MM.1S (cell line): ENCODE data around the gene EHBP1.

Experiments used
- DNase-seq: peaks from one replicate; pipeline ENCODE4 v3.0.0-alpha.2; 2015
- H2AFZ ChIP-seq: fragments of 300-600 bp; sonication (generic); 2 replicates; pipeline ENCODE4 v1.6.0; 2016; ENCODE audit warnings: antibody characterized with exemption, low read length
- H3F3A ChIP-seq: fragments of 300-600 bp; sonication (generic); 2 replicates; pipeline ENCODE4 v1.6.1; 2016; ENCODE audit warnings: mild to moderate bottlenecking, antibody characterized with exemption, low read length, moderate library complexity, mixed read lengths; ENCODE audit not compliant: insufficient read depth
- H3K27ac ChIP-seq: fragments of 300-600 bp; sonication (generic); 2 replicates; pipeline ENCODE4 v1.5.1; 2016; ENCODE audit warnings: mild to moderate bottlenecking, low read length
- H3K27me3 ChIP-seq: fragments of 300-600 bp; sonication (generic); replicated peaks from 2 replicates; pipeline ENCODE4 v1.6.0; 2016; ENCODE audit warnings: low read length; ENCODE audit not compliant: insufficient read depth
- H3K36me3 ChIP-seq: fragments of 300-600 bp; sonication (generic); replicated peaks from 2 replicates; pipeline ENCODE4 v1.6.1; 2016; ENCODE audit warnings: mild to moderate bottlenecking, low read length, mixed read lengths; ENCODE audit not compliant: insufficient read depth
- H3K4me1 ChIP-seq: fragments of 300-600 bp; sonication (generic); 2 replicates; pipeline ENCODE4 v1.6.1; 2016; ENCODE audit warnings: low read length, mixed read lengths
- H3K4me2 ChIP-seq: fragments of 300-600 bp; sonication (generic); 2 replicates; pipeline ENCODE4 v1.6.0; 2016; ENCODE audit warnings: low read depth, low read length
- H3K4me3 ChIP-seq: fragments of 300-600 bp; sonication (generic); 2 replicates; pipeline ENCODE4 v1.5.1; 2016; ENCODE audit warnings: low read length, mixed read lengths
- H3K79me2 ChIP-seq: fragments of 300-600 bp; sonication (generic); 2 replicates; pipeline ENCODE4 v1.6.1; 2016; ENCODE audit warnings: mixed run types, low read length, mixed read lengths
- H3K9ac ChIP-seq: fragments of 300-600 bp; sonication (generic); 2 replicates; pipeline ENCODE4 v1.6.1; 2016; ENCODE audit warnings: low read length, mixed read lengths
- H3K9me2 ChIP-seq: fragments of 300-600 bp; sonication (generic); replicated peaks from 2 replicates; pipeline ENCODE4 v1.6.1; 2016; ENCODE audit warnings: mild to moderate bottlenecking, low read length, mixed read lengths; ENCODE audit not compliant: insufficient read depth
- H3K9me3 ChIP-seq: fragments of 300-600 bp; sonication (generic); replicated peaks from 2 replicates; pipeline ENCODE4 v1.6.1; 2016; ENCODE audit warnings: mild to moderate bottlenecking, low read length, mixed read lengths; ENCODE audit not compliant: insufficient read depth
- H4K20me1 ChIP-seq: fragments of 300-600 bp; sonication (generic); 2 replicates; pipeline ENCODE4 v1.6.1; 2016; ENCODE audit warnings: mild to moderate bottlenecking, low read length, moderate library complexity, mixed read lengths; ENCODE audit not compliant: insufficient read depth
- CTCF ChIP-seq: fragments of 300-600 bp; sonication (generic); IDR thresholded peaks from 2 replicates; pipeline ENCODE4 v1.5.1; 2016; ENCODE audit warnings: antibody characterized with exemption, low read length, mixed read lengths
- EZH2 ChIP-seq: fragments of 300-600 bp; sonication (generic); optimal IDR thresholded peaks from 2 replicates; pipeline ENCODE3; 2017; ENCODE audit warnings: low read depth, mild to moderate bottlenecking, antibody characterized with exemption, low read length, mixed read lengths
- EZH2phosphoT487 ChIP-seq: fragments of 300-600 bp; sonication (generic); IDR thresholded peaks from 2 replicates; pipeline ENCODE4 v1.6.1; 2018; ENCODE audit warnings: antibody characterized with exemption, low read length

The EHBP1 gene

GRCh38 chr2:62662131-62662530, 43.4 kb upstream of the EHBP1 start:
- H3K27me3 ChIP-seq: no peaks in the 10 kb centered on the region; the same call in 1 of the 2 replicates
- H3K9ac ChIP-seq: no peak overlapping the region
- H3K79me2 ChIP-seq: no peaks in the 10 kb centered on the region
- no peaks in the 10 kb centered on the region for H3K9me3 ChIP-seq
- peaks cover 6% of the 10 kb centered on the region; the same call in 1 of the 2 replicates for H3K4me1 ChIP-seq
- no peaks in the 10 kb centered on the region for H3K9me2 ChIP-seq
- no peak for DNase-seq
- no peak overlapping the region for H3K4me3 ChIP-seq
- no peak overlapping the region for H2AFZ ChIP-seq
- H3K27ac ChIP-seq: no peak overlapping the region
- no peak for TF ChIP-seq EZH2phosphoT487
- no peak for TF ChIP-seq EZH2
- TF ChIP-seq CTCF: no peak
- no peaks in the 10 kb centered on the region for H3K36me3 ChIP-seq
- H3K4me2 ChIP-seq: no peak overlapping the region
- no peaks in the 10 kb centered on the region for H4K20me1 ChIP-seq
- H3F3A ChIP-seq: no peaks in the 10 kb centered on the region

DNA sequence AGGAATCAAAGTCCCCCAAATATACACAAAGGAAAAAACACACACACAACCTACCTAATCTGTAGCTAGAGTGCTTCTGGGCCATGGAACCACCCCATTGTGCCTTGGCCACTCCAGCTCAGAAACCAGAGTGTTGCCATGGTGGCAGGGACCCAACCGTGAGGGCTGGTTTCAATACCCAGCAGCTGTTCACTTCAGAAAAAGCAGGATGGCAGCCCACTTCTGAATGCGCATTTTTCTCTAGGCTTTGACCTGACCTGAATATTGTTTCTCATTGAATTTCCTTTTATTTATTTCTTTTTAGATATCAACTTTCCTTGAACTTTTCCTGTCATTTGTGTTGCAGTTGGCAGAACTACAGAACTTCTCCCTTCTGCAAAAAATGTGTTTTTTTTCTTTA, 43.0 kb upstream of the EHBP1 start:
- no peaks in the 10 kb centered on the region for H4K20me1 ChIP-seq
- peaks cover 6% of the 10 kb centered on the region; the same call in 1 of the 2 replicates for H3K4me1 ChIP-seq
- H3K79me2 ChIP-seq: no peaks in the 10 kb centered on the region
- H3F3A ChIP-seq: no peaks in the 10 kb centered on the region
- no peaks in the 10 kb centered on the region for H3K9me2 ChIP-seq
- DNase-seq: no peak
- no peak overlapping the region for H2AFZ ChIP-seq
- no peak overlapping the region for H3K27ac ChIP-seq
- no peaks in the 10 kb centered on the region for H3K9me3 ChIP-seq
- H3K36me3 ChIP-seq: no peaks in the 10 kb centered on the region
- no peak overlapping the region for H3K4me2 ChIP-seq
- TF ChIP-seq EZH2 (no peak), CTCF (no peak), EZH2phosphoT487 (no peak)
- no peaks in the 10 kb centered on the region; the same call in 1 of the 2 replicates for H3K27me3 ChIP-seq
- no peak overlapping the region for H3K4me3 ChIP-seq
- H3K9ac ChIP-seq: no peak overlapping the region

DNA sequence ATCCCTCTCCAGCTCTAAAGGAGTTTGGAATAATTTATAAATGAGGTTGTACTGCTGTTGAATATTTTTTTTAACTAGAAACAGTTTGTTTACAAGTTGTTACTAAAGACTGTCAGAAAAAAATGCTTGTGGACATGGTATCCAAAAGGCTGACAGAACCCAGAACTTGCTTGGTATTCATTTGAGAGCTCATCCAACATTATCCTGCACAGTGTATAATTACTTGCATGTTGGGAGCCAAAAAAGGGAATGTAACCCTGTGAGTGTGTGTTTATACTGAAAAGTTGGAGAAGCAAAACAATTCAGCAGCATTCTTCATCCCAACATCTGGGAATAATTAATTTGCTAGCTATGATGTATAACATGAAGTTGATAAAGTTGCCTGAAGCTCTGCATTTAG, 42.1 kb upstream of the EHBP1 start:
- H3K9ac ChIP-seq: no peak overlapping the region
- no peaks in the 10 kb centered on the region for H3K9me2 ChIP-seq
- H3K4me2 ChIP-seq: no peak overlapping the region
- no peaks in the 10 kb centered on the region; the same call in 1 of the 2 replicates for H3K27me3 ChIP-seq
- no peaks in the 10 kb centered on the region for H3K36me3 ChIP-seq
- H3K9me3 ChIP-seq: no peaks in the 10 kb centered on the region
- no peak overlapping the region for H3K27ac ChIP-seq
- DNase-seq: no peak
- H3K4me1 ChIP-seq: peaks cover 6% of the 10 kb centered on the region; the same call in 1 of the 2 replicates
- no peak for TF ChIP-seq EZH2phosphoT487
- no peak overlapping the region for H3K4me3 ChIP-seq
- no peak overlapping the region for H2AFZ ChIP-seq
- no peaks in the 10 kb centered on the region for H3K79me2 ChIP-seq
- H4K20me1 ChIP-seq: no peaks in the 10 kb centered on the region
- H3F3A ChIP-seq: no peaks in the 10 kb centered on the region

- Histone ChIP-seq H3K79me2 (no peaks in the 10 kb centered on the region), H3K36me3 (no peaks in the 10 kb centered on the region), H2AFZ (no peak overlapping the region), H3K4me1 (peaks cover 6% of the 10 kb centered on the region; the same call in 1 of the 2 replicates), H3K27me3 (no peaks in the 10 kb centered on the region; the same call in 1 of the 2 replicates), H3K4me3 (no peak overlapping the region), H3K9ac (no peak overlapping the region), H3K4me2 (no peak overlapping the region), H3K27ac (no peak overlapping the region), H3K9me2 (no peaks in the 10 kb centered on the region), H3F3A (no peaks in the 10 kb centered on the region), H3K9me3 (no peaks in the 10 kb centered on the region), H4K20me1 (no peaks in the 10 kb centered on the region)
- DNase-seq: no peak
- TF ChIP-seq EZH2phosphoT487 (no peak), CTCF (no peak), EZH2 (no peak)
Observed at GRCh38 chr2:62663920-62664795, 41.4 kb upstream of the EHBP1 start.
